Left colon (tissue), 2 donors: ENCODE data around the gene ICA1. TPM values are rescaled to one million over a fixed set of nuclear protein-coding genes. Genes with fewer than 3 reads are reported as not detected.
"Not testable (repeated sequence)": the region's sequence is repeated elsewhere in the genome, so short reads cannot be mapped to it uniquely, and the experiment has no call there.

Experiments
- ATAC-seq: fragments of 200-7000 bp; cut with Tn5 transposase; one replicate; pipeline ENCODE4 v1.9.1; 2020; ENCODE audit warnings: mild to moderate bottlenecking, moderate library complexity
- DNase-seq, 2 donors: peaks; one replicate each; pipeline ENCODE4 v3.0.0-alpha.2; 2020
- intact Hi-C, 2 donors: fragments of 100-400 bp; cut with DNase I in 1 of 2; cut with micrococcal nuclease in 1 of 2; formaldehyde crosslinking; loops; one replicate each; pipeline versions ENCODE4 v1.11.2 to v1.14.0; 2022; cut with DNase I, micrococcal nuclease
- long read RNA-seq: library from polyadenylated mRNA; unstranded; transcript quantifications from one replicate; pipeline ENCODE4 v2.0.0, GENCODE V29; 2021
- total RNA-seq, 2 donors: library from RNA; stranded (reverse); fragmentation: NEBNext Ultra II Directional; extraction: Animal tissue kit (Norgen Biotek cat#: 25700); gene quantifications; one replicate each; pipeline ENCODE4 v1.2.1, GENCODE V29; 2021
- donor health status: DM: no; HTN: no; CAD: no.
- donor health status: DM: yes; HTN: yes; CAD: no.

The ICA1 gene
- 10 to 100 TPM; 34.2 to 66.1 TPM for total RNA-seq
- long read RNA-seq, transcript ICA1-201 (14 exons, 2,309 nt), result minor isoform, 7 of 143 reads
- long read RNA-seq, transcript ICA1-206 (14 exons, 2,458 nt), result major isoform, 44 of 143 reads
- long read RNA-seq, transcript ICA1-207 (14 exons, 2,440 nt), result minor isoform, 22 of 143 reads
- long read RNA-seq, partial matches to known transcripts, result 27 of 143 reads
- long read RNA-seq, other reads (novel, unspliced or antisense), result 42 of 143 reads

DNA sequence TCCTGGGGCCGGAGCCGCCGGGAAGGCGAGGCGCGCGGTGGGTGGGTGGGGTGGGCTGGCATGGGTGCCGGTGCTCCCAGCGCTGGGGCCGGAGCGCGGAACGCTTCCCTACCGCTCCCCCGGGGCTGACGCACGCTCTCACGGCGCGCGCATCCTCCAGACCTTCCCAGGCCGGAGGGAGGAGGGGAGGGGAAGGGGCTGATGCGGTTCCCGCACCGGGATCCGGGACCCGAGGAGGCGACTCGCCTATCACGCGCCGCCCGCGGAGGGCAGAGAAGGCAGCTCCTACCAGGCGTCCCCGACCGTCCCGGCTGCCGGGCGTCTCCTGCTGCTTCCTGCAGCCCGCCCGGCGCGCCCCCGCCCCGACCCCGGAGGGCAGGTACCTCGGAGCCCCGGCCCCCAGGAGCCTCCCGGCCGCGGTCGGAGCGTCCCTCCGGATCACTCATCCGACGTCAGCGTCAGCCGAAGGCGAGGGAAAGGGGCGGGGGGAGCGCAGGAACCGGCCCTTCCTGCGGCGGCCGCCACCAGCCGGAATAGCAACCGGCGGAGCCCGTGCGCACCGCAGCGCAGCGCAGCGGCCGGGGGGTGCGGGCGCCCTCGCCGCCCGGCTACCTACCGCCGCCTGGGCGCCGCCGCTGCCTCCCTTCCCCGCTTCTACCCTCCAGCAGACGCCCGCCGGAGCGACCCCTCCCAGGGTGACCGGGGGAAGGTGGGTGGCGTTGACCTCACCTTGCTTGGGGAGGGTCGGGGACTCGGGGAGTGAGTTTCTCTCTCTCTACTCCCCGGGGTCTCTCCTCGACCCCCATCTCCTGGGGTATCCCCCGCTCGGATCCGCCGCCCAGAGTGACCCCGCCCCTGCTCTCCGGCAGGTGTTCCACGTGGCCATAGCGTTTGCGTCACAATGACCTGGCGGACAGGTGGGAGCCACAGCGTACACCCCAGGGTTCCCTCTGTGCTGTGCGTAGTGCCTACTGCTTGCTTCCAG is at the start of gene ICA1:
Gene ICA1 (minus strand): TSS at position 457 of the 985 bp plus-strand sequence. CDS start 26,241 bp downstream, outside the sequence.
- DNase-seq (peak; percentile 81 to 83), ATAC-seq (peak; percentile 79)
- intact Hi-C loops, result no loop called here

DNA sequence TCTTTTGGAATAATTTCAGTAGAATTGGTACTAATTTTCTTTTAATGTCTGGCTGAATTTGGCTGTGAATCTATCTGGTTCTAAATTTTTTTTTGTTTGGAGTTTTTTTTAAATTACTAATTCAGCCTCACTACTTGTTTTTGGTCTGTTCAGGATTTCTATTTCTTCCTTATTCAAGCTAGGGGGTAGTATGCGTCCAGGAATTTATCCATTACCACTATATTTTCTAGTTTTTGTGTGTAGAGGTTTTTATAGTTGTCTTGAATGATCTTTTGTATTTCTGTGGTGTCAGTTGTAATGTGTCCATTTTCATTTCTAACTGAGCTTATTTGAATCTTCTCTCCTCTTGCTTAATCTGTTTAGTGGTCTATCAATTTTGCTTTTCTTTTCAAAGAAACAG is 48.9 kb upstream of the ICA1 start:
- ATAC-seq, result no peak
- DNase-seq, result no peak
- intact Hi-C loops, result no loop called here

DNA sequence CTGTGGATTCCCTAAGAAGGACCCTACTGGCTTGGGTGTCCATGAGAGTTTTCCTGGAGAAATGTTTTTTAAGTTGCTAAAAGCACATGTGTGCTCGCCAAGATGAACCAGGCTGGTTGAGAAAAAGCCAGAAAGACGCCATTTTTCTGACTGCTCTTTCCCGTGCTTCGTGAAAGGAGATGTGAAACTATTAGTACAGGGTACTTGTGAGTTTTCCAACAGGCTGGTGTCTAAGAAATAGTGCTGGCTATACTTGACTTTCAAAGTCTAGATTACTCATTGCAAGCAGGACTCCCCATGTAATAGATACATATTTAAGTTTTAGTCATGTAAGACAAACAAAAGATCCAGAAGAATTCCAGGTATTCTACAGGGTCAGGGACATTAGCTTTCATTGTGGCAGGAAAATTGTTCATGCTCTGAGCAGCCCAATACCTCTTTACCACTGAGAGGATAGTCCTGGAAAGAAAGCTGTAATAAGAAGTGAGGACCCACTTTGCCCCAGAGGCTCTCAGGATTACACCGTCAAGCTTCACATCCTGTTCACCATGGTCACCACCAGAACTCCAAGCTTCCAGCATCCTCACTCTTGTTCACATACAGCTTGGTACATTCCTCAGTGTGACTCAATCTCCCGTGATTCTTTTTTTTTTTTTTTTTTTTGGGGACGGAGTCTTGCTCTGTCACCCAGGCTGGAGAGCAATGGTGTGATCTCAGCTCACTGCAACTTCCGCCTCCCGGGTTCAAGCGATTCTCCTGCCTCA is 43.8 kb upstream of the ICA1 start:
- intact Hi-C loops, result no loop called here
- ATAC-seq, result no peak
- no peak for DNase-seq

DNA sequence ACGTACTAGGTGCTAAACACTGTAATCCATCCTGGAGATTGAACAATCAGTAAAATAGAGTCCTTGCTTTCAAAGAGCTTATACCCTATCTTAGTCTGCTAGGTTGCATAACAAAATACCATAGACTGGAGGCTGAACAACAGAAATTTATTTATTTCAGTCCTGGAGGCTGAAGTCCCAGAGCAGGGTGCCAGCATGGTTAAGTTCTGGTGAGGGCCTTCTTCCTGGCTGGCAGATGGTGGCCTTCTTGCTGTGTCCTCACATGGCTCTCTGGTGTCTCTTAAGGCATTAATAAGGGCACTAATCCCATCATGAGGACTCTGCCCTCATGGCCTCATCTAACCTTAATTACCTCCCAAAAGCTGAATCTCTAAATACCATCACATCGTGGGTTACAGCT is 43.1 kb upstream of the ICA1 start:
- DNase-seq, result no peak
- intact Hi-C loops, result no loop called here
- no peak for ATAC-seq

DNA sequence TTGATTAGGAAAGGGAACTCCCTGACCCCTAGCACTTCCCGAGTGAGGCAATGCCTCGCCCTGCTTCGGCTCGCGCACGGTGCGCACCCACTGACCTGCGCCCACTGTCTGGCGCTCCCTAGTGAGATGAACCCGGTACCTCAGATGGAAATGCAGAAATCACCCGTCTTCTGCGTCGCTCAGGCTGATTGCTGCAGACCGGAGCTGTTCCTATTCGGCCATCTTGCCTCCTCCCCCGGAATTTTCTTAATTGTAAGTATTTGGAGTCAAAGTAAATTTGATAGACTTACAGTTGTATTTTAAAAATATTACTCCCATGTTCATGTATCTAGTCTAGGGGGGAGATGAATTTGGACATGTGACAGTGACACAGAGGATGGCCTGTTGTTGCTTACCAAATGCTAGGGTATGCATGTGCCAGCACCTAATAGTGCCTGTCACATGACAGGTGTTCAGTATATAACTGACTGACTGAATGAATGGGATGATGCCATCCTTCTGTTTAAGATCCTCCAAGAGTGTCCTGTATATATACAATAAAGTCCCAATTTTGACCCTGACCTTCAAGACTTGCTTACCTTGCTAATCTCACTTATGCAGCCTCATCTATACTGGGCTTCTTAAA is 42.0 kb upstream of the ICA1 start:
- intact Hi-C loops, result no loop called here
- no peak for ATAC-seq
- DNase-seq, result no peak

DNA sequence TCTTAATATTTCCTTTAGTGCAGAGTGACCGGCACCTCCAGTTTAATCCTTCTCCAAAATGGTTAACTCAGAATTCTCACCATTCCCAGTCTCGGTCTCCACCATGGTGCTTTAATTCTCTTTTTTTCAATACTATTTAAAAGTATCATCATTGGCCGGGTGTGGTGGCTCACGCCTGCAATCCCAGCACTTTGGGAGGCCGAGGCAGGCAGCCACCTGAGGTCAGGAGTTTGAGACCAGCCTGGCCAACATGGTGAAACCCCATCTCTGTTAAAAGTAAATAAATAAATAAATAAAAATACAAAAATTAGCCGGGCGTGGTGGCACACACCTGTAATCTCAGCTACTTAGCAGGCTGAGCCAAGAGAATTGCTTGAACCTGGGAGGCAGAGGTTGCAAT is 35.1 kb upstream of the ICA1 start:
- intact Hi-C loops, ATAC-seq, DNase-seq: not testable (repeated sequence)

DNA sequence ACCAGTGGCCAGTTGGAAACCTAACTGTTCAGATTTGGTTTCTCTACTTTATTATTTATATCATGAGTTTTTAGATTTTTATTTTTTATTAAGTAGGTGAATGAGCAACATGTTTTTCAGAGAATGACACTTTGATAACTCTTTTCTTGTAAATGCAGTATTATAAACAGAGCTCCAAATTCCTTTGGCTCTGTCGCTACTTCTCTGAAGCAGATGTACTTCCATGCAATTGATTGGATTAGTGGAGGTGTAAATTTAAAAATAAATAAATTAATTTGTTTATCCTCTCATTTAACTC is 34.3 kb upstream of the ICA1 start:
- ATAC-seq (no peak), DNase-seq (no peak)
- intact Hi-C loops, result no loop called here

DNA sequence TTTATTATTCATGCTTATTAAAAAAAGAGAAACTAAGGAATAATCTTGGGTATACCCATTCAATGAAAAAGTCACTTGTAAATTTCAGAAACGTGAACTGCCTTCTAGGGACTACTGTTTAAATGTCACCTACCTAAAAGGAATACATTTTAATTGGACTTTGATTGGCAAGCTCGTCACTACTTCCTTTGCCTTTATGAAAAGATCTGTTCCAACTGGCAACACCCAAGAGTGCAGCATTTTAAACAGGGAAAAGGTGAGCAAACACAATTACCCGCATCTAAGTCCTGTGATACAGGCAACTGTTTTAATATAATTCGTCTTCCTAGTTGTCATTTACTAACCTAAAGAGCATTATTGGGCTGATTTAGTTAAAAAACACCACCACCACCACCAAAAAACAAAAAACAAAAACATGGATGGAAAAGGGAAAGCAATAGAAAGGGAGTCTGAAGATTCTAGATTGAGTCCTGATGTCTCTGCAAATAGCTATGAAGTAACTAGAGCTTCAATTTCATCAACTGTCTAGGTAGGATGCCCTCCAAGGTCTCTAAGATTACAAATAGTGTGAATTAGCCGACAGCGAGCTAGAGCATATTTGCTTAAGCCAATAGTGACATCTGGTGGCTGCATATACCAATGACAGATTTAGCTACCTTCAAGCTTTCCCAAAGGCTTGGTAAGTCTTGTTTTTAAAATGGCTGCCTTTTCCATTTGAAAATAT is 33.8 kb upstream of the ICA1 start:
- intact Hi-C loops, result no loop called here
- ATAC-seq (peak; percentile 96), DNase-seq (no peak)

DNA sequence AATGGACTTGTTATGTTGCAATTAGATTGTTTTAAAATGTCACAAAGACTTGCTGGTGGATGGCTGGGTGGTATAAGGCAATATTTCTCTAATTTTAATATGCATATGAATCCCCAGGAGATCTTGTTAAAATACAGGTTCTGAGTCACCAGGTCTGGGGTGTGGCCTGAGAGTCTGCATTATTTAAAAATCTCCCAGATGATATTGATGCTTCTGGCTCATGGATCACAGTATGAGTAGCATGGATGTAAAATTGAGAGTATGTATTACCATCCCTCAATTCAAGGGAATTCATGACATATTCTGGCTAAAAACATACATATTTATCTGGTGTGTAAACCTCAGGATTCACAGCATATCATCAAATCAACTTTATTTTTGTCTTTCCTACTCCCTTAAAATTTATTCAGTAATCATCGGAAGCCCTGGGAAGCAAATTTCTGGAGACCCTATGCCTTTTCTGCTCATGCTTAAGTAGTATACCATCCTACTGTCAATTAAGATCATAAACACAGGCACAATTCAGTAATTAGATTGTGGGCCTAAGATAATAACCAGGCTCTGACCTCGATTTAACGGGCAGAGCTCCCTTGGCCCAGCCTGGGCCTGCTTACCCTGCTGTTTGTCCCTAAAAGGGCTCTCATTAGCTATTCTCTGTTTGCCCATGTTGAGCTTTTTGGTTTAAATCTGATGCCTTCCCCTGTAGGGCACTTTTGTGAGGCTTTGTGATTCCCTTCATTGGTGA is 29.6 kb upstream of the ICA1 start:
- ATAC-seq (no peak), DNase-seq (no peak)
- intact Hi-C loops, result no loop called here

DNA sequence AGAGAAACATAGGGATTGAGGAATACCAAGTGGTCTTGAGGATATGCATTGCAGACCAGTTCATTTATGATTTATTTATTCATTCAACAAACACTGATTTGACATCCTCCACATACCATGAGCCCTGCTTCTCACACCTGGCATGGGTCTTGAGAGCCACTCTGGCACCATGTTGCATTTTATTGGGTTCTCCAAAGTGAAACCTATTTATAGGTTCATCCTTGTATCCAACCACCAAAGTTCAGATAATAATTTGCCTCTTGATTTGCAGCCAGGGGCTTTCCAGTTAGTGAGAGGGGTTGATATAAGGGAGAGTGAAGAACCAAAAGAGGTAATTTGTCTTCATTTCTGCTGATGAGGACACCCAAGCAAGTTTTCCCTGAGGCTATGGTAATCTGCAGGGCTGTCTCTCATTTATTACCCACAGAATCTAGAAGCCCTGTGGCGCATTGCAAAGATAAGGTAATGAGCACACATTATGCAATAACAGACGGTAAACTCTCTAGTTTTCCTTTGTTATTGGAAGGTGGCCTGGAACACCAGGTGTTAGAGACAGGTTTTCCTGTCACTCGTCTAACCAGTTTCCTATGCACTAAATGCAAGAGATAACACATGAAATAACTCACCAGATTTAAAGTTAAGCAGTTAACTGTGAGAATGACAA is 28.8 kb upstream of the ICA1 start:
- peak in 1 of 2 donors; percentile 35 for DNase-seq
- peak; percentile 94 for ATAC-seq
- intact Hi-C loops, result no loop called here

DNA sequence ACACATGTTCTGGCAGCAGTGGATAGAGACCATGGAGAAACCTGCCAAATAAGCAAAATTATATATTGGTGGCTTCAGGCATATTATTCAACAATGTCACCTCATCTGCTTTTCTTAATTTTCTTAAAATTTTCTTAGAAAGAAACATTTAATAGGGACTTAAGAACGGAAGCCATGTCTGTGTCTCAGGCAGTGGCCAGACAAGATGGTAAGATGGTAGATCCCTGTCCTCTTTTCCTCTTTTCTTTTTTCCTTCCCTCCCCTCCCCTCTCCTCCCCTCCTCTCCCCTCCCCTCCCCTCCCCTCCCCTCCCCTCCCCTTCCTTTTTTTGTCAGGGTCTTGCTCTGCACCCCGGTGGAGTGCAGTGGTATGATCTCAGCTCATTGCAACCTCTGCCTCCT is 24.2 kb upstream of the ICA1 start:
- DNase-seq (no peak), ATAC-seq (no peak)
- intact Hi-C loops, result no loop called here

DNA sequence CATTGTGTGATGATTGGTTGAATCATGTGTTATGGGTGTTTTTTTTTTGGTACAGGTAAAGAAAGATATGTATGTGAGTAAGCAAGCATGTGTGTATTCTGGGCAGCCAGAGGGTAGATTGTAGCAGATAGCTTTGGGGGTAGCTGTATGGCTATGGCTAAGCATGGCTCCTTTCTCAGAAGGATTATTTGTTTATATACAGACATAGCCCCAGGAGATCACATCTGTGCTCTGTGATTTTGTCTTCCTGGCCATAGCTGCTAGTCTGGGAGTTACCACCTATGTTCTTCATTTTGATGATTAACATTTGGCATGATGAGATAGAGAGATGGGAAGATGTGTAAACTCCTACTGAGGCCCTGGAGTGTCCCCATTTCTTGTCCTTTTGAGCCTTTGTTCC is 23.2 kb upstream of the ICA1 start:
- intact Hi-C loops, result no loop called here
- no peak for DNase-seq
- peak; percentile 17 for ATAC-seq

DNA sequence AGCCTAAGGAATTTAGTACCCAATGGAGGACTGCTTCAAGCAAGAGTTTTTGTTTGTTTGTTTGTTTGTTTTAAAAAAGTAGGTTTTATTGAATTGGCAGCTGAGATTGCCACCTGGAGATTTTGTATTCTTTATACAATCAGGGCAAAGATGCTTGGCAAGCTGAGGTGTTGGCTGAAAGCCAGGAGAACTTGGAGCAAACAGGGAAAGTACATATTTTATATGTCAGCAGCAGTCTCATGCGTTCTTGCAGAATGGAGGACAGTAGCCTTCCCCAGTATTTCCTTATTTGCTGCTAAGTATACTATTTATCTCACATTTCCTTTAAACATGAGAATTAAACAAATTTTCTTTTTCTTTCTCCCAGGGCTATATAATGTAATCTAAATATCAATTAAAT is 22.6 kb upstream of the ICA1 start:
- DNase-seq, result peak; percentile 71 to 73
- ATAC-seq, result peak; percentile 82
- intact Hi-C loops, result no loop called here

DNA sequence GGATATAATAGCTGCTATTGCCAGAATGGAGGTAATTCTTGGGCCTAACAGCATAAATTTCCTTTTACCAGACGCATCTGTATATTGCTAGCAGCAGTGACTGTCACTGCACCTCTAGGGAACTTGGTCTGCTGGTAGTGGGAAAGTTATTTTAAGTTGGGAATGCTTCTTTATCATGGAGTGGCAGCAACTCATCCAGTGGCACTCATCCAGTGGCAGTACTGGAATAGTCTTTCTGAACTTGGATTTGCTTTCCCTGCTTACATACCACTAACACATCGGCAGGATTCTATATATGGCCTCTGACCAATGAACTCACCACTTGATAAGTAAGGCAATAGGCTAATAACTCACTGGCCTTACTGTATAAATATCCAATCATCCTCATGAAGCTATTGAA is 22.0 kb upstream of the ICA1 start:
- DNase-seq (no peak), ATAC-seq (no peak)
- intact Hi-C loops, result no loop called here

DNA sequence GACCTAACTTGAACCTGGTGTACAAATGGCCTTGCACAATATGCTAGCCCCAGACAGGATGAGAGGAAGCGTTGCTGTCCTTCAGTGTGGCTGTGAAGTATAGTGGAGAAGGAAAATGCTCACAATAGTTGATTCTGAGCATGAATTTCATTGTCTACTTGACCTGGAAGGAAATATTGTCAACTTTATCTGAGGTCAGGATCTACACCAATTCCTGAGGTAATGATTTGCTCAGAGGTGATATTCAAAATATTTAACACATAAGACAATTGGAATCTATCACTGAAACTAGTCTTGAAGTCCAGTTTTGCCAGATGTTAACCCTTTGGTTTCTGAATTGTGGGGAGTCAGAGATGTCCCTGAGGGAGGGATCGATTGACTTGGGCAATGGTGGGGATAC is 20.9 kb upstream of the ICA1 start:
- DNase-seq (no peak), ATAC-seq (no peak)
- intact Hi-C loops, result no loop called here

DNA sequence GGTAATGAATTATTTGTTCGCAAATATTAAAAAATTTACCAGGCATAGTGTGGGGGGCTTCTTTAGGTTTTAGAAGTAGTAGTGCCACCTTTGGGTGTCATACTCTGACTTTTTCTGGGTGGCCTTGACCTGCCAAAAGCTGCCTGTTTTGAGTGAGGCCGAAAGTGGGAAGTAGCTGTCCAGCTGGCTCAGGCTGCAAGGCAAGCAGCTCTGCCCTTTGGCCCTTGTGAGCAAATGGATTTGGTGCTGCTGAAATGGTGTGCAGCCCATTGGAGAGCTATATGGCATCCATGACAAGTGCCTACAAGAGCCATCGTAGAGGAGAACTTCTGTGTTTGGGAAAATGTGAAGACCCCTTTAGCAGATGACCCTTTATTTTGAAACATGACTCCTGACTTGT is 20.2 kb upstream of the ICA1 start:
- no peak for DNase-seq
- intact Hi-C loops, result no loop called here
- ATAC-seq, result no peak

DNA sequence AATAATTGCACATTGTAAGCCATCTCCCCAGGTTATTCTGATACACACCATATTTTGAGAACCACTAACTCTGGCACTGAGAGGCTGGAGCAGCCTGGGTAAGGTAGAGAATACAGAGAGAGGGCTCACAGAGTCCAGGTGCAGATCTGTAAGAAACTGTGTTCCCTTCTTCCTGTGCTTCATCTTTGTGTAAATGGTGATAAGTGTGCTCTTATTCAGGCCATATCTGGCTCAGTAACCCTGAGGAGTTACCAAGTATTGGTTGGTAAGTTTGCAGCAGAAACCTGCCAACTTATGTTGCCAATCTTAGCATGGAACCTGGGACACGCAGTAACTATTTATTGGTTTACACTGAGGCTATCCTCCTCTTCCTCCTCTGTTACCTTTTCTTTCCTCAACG is 16.2 kb upstream of the ICA1 start:
- DNase-seq (no peak), ATAC-seq (no peak)
- intact Hi-C loops, result no loop called here
